NCI-H69 (cell line): ENCODE data around the gene DGAT2.
"Not testable (repeated sequence)": the region's sequence is repeated elsewhere in the genome, so short reads cannot be mapped to it uniquely, and the experiment has no call there.

Experiments
- DNase-seq: peaks from one replicate; lab custom pipeline; 2025; lab: John Stamatoyannopoulos, UW

The DGAT2 gene, protein sequence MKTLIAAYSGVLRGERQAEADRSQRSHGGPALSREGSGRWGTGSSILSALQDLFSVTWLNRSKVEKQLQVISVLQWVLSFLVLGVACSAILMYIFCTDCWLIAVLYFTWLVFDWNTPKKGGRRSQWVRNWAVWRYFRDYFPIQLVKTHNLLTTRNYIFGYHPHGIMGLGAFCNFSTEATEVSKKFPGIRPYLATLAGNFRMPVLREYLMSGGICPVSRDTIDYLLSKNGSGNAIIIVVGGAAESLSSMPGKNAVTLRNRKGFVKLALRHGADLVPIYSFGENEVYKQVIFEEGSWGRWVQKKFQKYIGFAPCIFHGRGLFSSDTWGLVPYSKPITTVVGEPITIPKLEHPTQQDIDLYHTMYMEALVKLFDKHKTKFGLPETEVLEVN

GRCh38 chr11:75768112-75768908, at the start of gene DGAT2:
TSS of gene DGAT2 (plus strand) at chr11:75768778. CDS start at chr11:75768992, 214 bp downstream.
- DNase-seq: peak; percentile 97

DNA sequence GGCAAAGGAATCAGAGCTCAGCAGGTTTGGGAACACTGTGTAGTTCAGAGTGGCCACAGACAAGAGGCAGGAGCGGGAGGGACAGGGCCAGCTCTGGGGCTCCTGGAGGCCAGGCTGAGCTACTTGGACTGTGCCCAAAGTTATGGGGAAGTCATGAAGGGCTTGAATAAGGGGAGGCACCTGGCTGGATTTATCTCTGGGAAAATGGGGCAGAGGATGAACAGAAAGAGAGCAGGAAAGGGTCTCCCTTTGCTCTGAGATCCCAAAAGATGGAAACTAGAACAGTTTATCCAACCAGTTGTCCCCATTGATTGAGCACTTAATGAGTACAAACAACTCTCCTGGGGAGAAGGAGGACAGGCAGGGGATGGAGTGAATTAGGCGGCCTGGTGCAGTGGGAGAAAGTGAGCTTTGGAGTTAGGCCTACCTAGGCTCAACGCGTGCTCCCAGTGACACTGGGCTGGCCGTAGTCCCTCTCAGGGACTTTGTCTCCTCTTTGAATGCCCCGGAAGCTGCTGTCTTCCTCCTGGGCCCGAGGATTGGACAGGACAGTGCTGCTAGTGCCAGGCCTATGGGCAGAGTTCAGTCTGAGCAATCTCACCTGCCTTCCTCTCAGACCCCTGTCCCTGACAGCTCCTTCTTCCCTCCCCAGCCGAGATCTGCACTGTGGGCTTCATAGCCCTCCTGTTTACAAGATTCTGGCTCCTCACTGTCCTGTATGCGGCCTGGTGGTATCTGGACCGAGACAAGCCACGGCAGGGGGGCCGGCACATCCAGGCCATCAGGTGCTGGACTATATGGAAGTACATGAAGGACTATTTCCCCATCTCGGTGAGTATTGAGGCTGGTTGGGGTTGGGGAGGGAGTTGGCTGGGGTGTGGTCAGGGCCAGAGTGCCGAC, 49.0 kb upstream of the DGAT2 start:
- DNase-seq: no peak

- DNase-seq: no peak
These were observed 47.9 kb upstream of the DGAT2 start for GRCh38 chr11:75720639-75721038.

DNA sequence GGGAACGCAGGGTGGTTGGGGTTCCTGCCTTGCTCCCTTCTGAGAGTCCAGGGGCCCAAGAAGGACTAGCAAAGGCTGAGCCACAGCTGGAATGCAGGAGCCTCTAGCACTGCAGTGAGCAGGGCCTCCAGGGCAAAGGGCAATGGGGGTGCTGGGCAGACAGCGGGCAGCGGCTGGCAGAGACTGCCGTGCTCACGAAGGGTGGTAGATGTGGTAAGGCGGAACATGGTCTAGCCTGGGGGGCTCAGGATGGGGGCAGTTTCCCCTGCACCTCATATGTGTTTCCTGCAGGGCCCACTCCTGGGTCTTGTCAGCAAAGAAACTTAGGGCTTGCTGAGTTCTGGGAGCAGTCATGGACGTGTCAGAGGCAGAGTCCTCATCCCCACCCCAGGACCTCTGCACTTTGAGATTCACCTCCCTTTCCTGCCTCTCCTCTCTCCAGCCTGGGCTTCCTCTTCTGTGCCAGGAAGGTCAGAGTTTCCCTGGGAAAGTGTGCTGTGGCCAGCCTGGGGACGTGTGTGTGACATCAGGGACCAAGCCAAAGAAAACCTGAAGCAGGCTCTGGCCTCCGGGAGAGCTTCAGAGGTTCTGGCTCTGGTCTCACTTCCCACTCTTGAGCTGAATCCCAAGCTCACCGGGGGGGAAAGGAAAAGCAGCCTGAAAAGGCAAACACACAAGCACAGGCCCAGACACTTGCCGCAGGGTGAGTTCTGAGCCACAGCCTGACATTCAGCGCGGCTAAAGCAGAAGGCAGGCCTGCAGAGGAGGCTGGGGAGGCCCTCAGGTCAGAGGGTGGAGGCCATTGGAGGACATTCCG, 46.5 kb upstream of the DGAT2 start:
- peak; percentile 8 for DNase-seq

- no peak for DNase-seq
These were observed 45.9 kb upstream of the DGAT2 start for GRCh38 chr11:75722669-75723042.

- DNase-seq: no peak
These were observed 42.8 kb upstream of the DGAT2 start for GRCh38 chr11:75725547-75726320.

DNA sequence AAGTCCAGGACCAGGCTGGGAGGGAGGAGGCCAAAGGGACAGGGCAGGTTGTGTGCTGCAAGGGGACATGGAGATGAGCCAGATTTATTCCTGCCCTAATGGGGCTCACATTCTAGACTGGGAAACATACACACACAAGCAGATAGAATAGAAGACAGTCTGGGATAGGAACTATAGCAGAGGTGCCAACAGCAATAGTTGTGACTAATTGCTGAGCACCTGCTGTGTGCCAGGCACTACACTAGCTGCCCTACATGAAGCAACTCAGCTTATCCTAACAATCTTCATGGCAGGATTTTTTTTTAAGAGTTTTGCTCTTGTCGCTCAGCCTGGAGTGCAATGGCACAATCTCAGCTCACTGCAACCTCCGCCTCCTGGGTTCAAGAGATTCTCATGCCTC, 39.6 kb upstream of the DGAT2 start:
- no peak for DNase-seq

DNA sequence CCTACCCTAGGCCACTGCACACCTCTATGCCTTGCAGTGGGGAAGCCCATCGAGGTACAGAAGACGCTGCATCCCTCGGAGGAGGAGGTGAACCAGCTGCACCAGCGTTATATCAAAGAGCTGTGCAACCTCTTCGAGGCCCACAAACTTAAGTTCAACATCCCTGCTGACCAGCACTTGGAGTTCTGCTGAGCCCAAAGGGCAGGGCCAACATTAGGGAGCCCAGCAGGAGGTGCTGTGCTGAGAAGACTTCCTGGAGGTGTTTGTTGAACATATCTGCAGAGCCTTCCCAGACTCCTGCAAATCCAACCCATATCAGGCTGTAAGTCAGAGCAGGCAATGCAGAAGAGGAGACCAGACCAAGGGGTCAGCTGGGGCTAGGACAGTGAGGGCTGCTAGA, 37.5 kb upstream of the DGAT2 start:
- no peak for DNase-seq

DNA sequence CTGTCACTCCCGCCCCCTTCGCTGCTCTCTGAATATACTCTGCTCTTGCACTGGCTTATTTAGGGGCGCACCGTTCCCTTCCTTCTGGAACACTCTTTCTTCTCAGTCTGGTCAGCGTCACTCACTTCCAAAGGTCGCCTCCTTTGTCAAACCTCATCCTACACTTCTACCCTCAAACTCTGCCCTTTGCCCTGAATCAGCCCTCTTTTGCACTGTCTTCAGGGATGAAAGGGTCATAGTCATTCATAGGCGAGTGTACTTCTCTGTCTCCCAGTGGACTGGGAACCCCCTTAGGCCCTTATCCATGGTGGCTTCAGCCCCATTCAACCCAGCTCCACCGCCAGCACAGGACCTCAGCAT, 35.5 kb upstream of the DGAT2 start:
- DNase-seq: no peak

- peak; percentile 86 for DNase-seq
These were observed 35.0 kb upstream of the DGAT2 start for GRCh38 chr11:75733431-75734107.

- peak; percentile 99 for DNase-seq
These were observed 33.9 kb upstream of the DGAT2 start for GRCh38 chr11:75734491-75735180.

- DNase-seq: no peak
These were observed 33.3 kb upstream of the DGAT2 start for GRCh38 chr11:75735181-75735845.

DNA sequence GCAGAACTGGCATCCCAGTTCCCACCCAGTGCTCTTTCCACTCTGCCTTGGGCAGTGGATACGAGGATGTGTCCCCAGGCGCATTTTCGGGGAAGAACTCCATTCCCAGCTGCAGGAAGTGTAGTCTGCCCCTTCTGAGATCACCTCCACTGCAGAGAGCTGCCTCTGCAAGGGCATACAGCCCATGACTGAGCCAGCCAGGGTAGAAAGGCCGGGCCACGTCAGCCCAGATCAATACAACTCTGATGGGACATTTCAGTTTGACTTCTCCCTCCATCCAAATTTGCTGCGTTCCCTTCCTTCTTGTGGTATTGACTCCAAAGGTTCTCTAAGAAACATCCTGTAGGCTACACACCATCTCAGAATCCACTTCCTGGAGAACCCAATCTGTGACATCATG, 31.3 kb upstream of the DGAT2 start:
- no peak for DNase-seq

DNA sequence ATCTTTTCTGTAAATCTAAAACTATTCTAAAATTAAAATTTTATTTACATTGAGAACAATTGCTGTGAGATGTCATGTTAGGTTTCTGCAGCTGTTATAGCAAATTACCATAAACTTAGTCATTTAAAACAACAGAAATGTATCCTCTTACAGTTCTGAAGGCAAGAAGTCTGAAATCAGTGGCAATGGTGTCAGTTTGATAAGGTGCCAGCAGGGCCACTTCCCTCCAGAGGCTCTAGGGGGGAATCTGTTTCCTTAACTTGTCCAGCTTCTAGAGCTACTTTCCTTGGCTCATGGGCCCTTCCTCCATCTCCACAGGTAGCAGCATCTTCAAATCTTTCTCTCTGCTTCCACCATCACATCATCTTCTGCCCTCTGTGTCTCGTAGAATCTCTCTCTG, 27.9 kb upstream of the DGAT2 start:
- DNase-seq: no peak

DNA sequence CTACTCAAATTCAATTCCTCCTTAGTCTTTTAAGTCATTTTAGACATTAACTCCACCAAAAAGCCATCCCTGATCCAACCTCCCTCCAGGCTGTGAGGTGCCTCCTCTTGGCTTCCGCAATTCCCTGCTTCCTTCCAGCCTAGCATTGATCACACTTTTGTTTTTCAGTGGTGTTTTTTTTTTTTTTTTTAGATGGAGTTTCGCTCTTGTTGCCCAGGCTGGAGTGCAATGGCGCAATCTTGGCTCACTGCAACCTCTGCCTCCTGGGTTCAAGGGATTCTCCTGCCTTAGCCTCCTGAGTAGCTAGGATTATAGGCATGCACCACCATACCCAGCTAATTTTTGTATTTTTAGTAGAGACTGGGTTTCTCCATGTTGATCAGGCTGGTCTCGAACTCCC, 25.4 kb upstream of the DGAT2 start:
- not testable (repeated sequence) for DNase-seq

GRCh38 chr11:75743711-75744563, 24.6 kb upstream of the DGAT2 start:
- DNase-seq: no peak

DNA sequence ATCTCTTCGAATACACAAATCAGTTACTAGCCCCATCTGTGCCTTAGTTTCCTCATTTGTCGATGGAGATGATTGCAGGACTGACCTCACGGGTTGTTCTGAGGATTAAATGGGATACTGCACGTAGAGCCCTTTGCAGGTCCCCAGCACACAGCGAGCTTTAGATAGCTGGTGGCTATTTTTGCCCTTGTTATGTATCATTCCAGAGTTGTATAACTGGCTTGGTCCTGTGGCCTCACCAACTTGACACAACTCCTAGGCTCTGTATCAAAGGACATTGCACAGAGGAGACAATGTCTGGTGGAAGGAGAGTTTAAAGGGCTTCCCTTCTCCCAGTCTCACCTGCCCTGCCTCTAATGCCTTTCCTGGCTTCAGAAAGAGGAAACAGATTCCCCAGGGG, 22.8 kb upstream of the DGAT2 start:
- peak; percentile 74 for DNase-seq

DNA sequence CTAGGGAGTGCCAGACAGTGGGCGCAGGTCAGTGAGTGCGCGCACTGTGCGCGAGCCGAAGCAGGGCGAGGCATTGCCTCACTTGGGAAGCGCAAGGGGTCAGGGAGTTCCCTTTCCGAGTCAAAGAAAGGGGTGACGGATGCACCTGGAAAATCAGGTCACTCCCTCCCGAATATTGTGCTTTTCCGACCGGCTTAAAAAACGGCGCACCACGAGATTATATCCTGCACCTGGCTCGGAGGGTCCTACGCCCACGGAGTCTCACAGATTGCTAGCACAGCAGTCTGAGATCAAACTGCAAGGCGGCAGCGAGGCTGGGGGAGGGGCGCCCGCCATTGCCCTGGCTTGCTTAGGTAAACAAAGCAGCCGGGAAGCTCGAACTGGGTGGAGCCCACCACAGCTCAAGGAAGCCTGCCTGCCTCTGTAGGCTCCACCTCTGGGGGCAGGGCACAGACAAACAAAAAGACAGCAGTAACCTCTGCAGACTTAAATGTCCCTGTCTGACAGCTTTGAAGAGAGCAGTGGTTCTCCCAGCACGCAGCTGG, 19.8 kb upstream of the DGAT2 start:
- DNase-seq: not testable (repeated sequence)
